Measurements from ENCODE around the gene CDC42BPB.
A peak's percentile ranks its signal among the peaks of the same experiment; 100 is the strongest.
"Not testable (repeated sequence)": the region's sequence is repeated elsewhere in the genome, so short reads cannot be mapped to it uniquely, and the experiment has no call there.

CDC42BPB gene

GRCh38 chr14:103045371-103045869 is 11.9 kb downstream of the CDC42BPB start:
- no peak for DNase-seq (ENCODE audit: low spot score)

- no peak for DNase-seq (ENCODE audit: low spot score)
Observed at GRCh38 chr14:103043257-103044015, 13.9 kb downstream of the CDC42BPB start.

GRCh38 chr14:103041464-103041863 is 15.9 kb downstream of the CDC42BPB start:
- no peak for DNase-seq (ENCODE audit: low spot score)

GRCh38 chr14:103033681-103034096 is 23.7 kb downstream of the CDC42BPB start:
- no peak for DNase-seq (ENCODE audit: low spot score)

GRCh38 chr14:103031956-103032355 is 25.4 kb downstream of the CDC42BPB start:
- no peak for DNase-seq (ENCODE audit: low spot score)

GRCh38 chr14:103031566-103031911 is 25.8 kb downstream of the CDC42BPB start:
- no peak for DNase-seq (ENCODE audit: low spot score)

- DNase-seq (ENCODE audit: low spot score): no peak
Observed at GRCh38 chr14:103030741-103031565, 26.4 kb downstream of the CDC42BPB start.

- no peak for DNase-seq (ENCODE audit: low spot score)
Observed at GRCh38 chr14:103029936-103030335, 27.4 kb downstream of the CDC42BPB start.

GRCh38 chr14:103028772-103029171 is 28.6 kb downstream of the CDC42BPB start:
- no peak for DNase-seq (ENCODE audit: low spot score)

GRCh38 chr14:103028161-103028767 is 29.1 kb downstream of the CDC42BPB start:
- no peak for DNase-seq (ENCODE audit: low spot score)

GRCh38 chr14:103027451-103027850 is 29.9 kb downstream of the CDC42BPB start:
- DNase-seq (ENCODE audit: low spot score): no peak

- DNase-seq (ENCODE audit: low spot score): no peak
Observed at GRCh38 chr14:103026988-103027387, 30.4 kb downstream of the CDC42BPB start.

GRCh38 chr14:103026196-103026595 is 31.2 kb downstream of the CDC42BPB start:
- not testable (repeated sequence) for DNase-seq (ENCODE audit: low spot score)

GRCh38 chr14:103023881-103024473 is 33.4 kb downstream of the CDC42BPB start:
- DNase-seq (ENCODE audit: low spot score): peak; percentile 58

GRCh38 chr14:103022685-103023044 is 34.7 kb downstream of the CDC42BPB start:
- DNase-seq (ENCODE audit: low spot score): no peak

GRCh38 chr14:103022002-103022684 is 35.2 kb downstream of the CDC42BPB start:
- DNase-seq (ENCODE audit: low spot score): no peak

- no peak for DNase-seq (ENCODE audit: low spot score)
Observed at GRCh38 chr14:103021684-103022001, 35.7 kb downstream of the CDC42BPB start.

GRCh38 chr14:103020271-103021170 is 36.8 kb downstream of the CDC42BPB start:
- DNase-seq (ENCODE audit: low spot score): no peak

- DNase-seq (ENCODE audit: low spot score): no peak
Observed at GRCh38 chr14:103019826-103020225, 37.5 kb downstream of the CDC42BPB start.

- no peak for DNase-seq (ENCODE audit: low spot score)
Observed at GRCh38 chr14:103019236-103019635, 38.1 kb downstream of the CDC42BPB start.

- DNase-seq (ENCODE audit: low spot score): no peak
Observed at GRCh38 chr14:103016594-103016993, 40.8 kb downstream of the CDC42BPB start.

Measured in RKO (cell line).